GM23248 (cell line): ENCODE results near the gene ZNF454. TPM values are rescaled to one million over a fixed set of nuclear protein-coding genes. Genes with fewer than 3 reads are reported as not detected.

Experiments
- DNase-seq: peaks from one replicate; pipeline ENCODE4 v3.0.0-alpha.2; 2015
- H2AFZ ChIP-seq: fragments of 200-600 bp; sonication (generic); 2 replicates; pipeline ENCODE4 v1.6.1; 2016; ENCODE audit warnings: antibody characterized with exemption
- H3F3A ChIP-seq: fragments of 200-600 bp; sonication (generic); 2 replicates; pipeline ENCODE4 v1.6.1; 2016; ENCODE audit warnings: mild to moderate bottlenecking, antibody characterized with exemption, mixed run types; ENCODE audit not compliant: insufficient read depth
- H3K27ac ChIP-seq: fragments of 200-600 bp; sonication (generic); 2 replicates; pipeline ENCODE4 v1.5.1; 2016; ENCODE audit warnings: mild to moderate bottlenecking
- H3K27me3 ChIP-seq: fragments of 200-600 bp; sonication (generic); replicated peaks from 2 replicates; pipeline ENCODE4 v1.6.1; 2016; ENCODE audit warnings: mild to moderate bottlenecking; ENCODE audit not compliant: insufficient read depth
- H3K36me3 ChIP-seq: fragments of 200-600 bp; sonication (generic); 2 replicates; pipeline ENCODE4 v1.6.1; 2016; ENCODE audit warnings: low read depth, mild to moderate bottlenecking
- H3K4me1 ChIP-seq: fragments of 200-600 bp; sonication (generic); 2 replicates; pipeline ENCODE4 v1.6.1; 2016; ENCODE audit warnings: mild to moderate bottlenecking; ENCODE audit not compliant: insufficient read depth
- H3K4me2 ChIP-seq: fragments of 200-600 bp; sonication (generic); one replicate; pipeline ENCODE4 v1.6.1; 2016; ENCODE audit warnings: mild to moderate bottlenecking; ENCODE audit not compliant: unreplicated experiment
- H3K4me3 ChIP-seq: fragments of 200-600 bp; sonication (generic); 2 replicates; pipeline ENCODE4 v1.5.1; 2016; ENCODE audit warnings: mild to moderate bottlenecking
- H3K79me2 ChIP-seq: fragments of 200-600 bp; sonication (generic); 2 replicates; pipeline ENCODE4 v1.6.1; 2016; ENCODE audit warnings: mild to moderate bottlenecking; ENCODE audit not compliant: insufficient read depth
- H3K9ac ChIP-seq: fragments of 200-600 bp; sonication (generic); 2 replicates; pipeline ENCODE4 v1.6.1; 2016; ENCODE audit warnings: mild to moderate bottlenecking
- H3K9me2 ChIP-seq: fragments of 200-600 bp; sonication (generic); 2 replicates; pipeline ENCODE4 v1.6.1; 2016; ENCODE audit warnings: mixed run types, mild to moderate bottlenecking, moderate library complexity; ENCODE audit not compliant: insufficient read depth
- H3K9me3 ChIP-seq: fragments of 200-600 bp; sonication (generic); one replicate; pipeline ENCODE4 v1.6.1; 2017; ENCODE audit warnings: low read depth
- H4K20me1 ChIP-seq: fragments of 200-600 bp; sonication (generic); 2 replicates; pipeline ENCODE4 v1.6.0; 2016; ENCODE audit not compliant: insufficient read depth
- EZH2 ChIP-seq: fragments of 200-600 bp; sonication (generic); IDR thresholded peaks from 2 replicates; pipeline ENCODE4 v1.6.1; 2018; ENCODE audit warnings: antibody characterized with exemption, mild to moderate bottlenecking; ENCODE audit not compliant: insufficient read depth, poor library complexity, severe bottlenecking
- EZH2phosphoT487 ChIP-seq: fragments of 200-600 bp; sonication (generic); IDR thresholded peaks from 2 replicates; pipeline ENCODE4 v1.6.1; 2018; ENCODE audit warnings: antibody characterized with exemption, moderate library complexity, mild to moderate bottlenecking, low read depth; ENCODE audit not compliant: insufficient read depth
- WGBS, 2 experiments: methylation state at CpG; one replicate each; pipeline ENCODE4 v1.1.6; 2015 to 2017; ENCODE audit warnings: low lambda C conversion rate in 2 of 2, low coverage in 1 of 2; ENCODE audit errors: missing lambda C conversion rate in 2 of 2; 5-methylcytosine and 5-hydroxymethylcytosine counted together
- in situ Hi-C: fragments of 300-500 bp; cut with MboI; formaldehyde crosslinking; loops from 2 replicates; pipeline ENCODE4 v1.15.0; 2020
- polyA plus RNA-seq: library from polyadenylated mRNA; unstranded; fragments of >200 nt; fragmentation: Nextera tagmentation; extraction: Ambion mirVana; gene quantifications from 2 replicates; pipeline ENCODE4 v1.2.1, GENCODE V29; 2016
- total RNA-seq: library from RNA; depleted of rRNA; stranded (reverse); fragments of >200 nt; shearing (Covaris generic); gene quantifications from 2 replicates; pipeline ENCODE4 v1.2.3, GENCODE V29; 2014; rRNA removed

ZNF454 gene
- total and polyA plus RNA-seq, 2 experiments from 2014 or later: 0.96 to 0.97 TPM

DNA sequence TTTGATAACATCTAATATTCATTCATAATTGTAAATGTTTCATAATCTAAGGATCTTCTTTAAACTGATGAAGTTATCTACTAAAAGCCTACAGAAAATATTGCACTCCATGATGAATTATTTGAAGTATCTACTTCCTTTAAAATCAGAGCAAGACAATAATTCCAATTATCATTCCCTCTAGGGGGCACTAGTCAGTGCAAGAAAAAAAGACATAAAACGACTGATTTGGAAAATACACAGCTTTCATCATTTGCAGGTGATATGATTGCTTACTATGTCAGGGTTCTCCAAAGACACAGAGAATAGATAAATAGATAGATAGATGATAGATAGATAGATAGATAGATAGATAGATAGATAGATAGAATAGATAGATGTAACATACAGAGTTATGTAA is 67.7 kb downstream of the ZNF454 start:
- TF ChIP-seq EZH2 (no peak), EZH2phosphoT487 (no peak)
- in situ Hi-C loops: no loop called here
- no peaks in the 10 kb centered on the region for H3F3A ChIP-seq
- peak; percentile 26 for DNase-seq
- H3K9me3 ChIP-seq: no peaks in the 10 kb centered on the region
- H3K4me3 ChIP-seq: no peak overlapping the region
- H2AFZ ChIP-seq: no peak overlapping the region
- H3K4me2 ChIP-seq: no peak overlapping the region
- WGBS, 2 experiments: 0 to 3% methylated on average over 1 of the region's 1 CpG
- H3K9me2 ChIP-seq: no peaks in the 10 kb centered on the region
- H4K20me1 ChIP-seq: no peaks in the 10 kb centered on the region
- H3K27ac ChIP-seq: no peak overlapping the region
- H3K4me1 ChIP-seq: no peaks in the 10 kb centered on the region
- H3K9ac ChIP-seq: no peak overlapping the region
- H3K36me3 ChIP-seq: no peaks in the 10 kb centered on the region
- no peaks in the 10 kb centered on the region for H3K27me3 ChIP-seq
- no peaks in the 10 kb centered on the region for H3K79me2 ChIP-seq

Other genes with a start within 250 kb of the ZNF454 start
- gene ZNF354A, start 210.5 kb upstream of the ZNF454 start, total RNA-seq: 7.0 and 8.7 TPM in 2 replicates
- 9.2 and 10.6 TPM in 2 replicates for gene ZNF354A, start 210.5 kb upstream of the ZNF454 start, polyA plus RNA-seq
- gene ZNF354B, start 81.2 kb upstream of the ZNF454 start, total RNA-seq: 3.3 and 3.4 TPM in 2 replicates
- gene ZNF354B, start 81.2 kb upstream of the ZNF454 start, polyA plus RNA-seq: 3.2 and 4.9 TPM in 2 replicates
- 1.8 and 2.5 TPM in 2 replicates for gene ZFP2, start 45.3 kb upstream of the ZNF454 start, total RNA-seq
- gene ZFP2, start 45.3 kb upstream of the ZNF454 start, polyA plus RNA-seq: 0.65 and 0.74 TPM in 2 replicates
- not detected in 2 replicates for gene GRM6, start 54.1 kb downstream of the ZNF454 start, total RNA-seq
- 0.04 TPM in 1 of 2 replicates, not detected in the other for gene GRM6, start 54.1 kb downstream of the ZNF454 start, polyA plus RNA-seq
- gene ZNF879, start 82.6 kb downstream of the ZNF454 start, total RNA-seq: 1.8 and 5.4 TPM in 2 replicates
- gene ZNF879, start 82.6 kb downstream of the ZNF454 start, polyA plus RNA-seq: 2.8 and 3.2 TPM in 2 replicates
- gene ZNF354C, start 119.2 kb downstream of the ZNF454 start, total RNA-seq: 6.9 and 7.5 TPM in 2 replicates
- 2.2 and 2.5 TPM in 2 replicates for gene ZNF354C, start 119.2 kb downstream of the ZNF454 start, polyA plus RNA-seq